Hepatocyte (in vitro differentiated cells): Measurements from ENCODE around the gene QRICH1. TPM values are rescaled to one million over a fixed set of nuclear protein-coding genes. Genes with fewer than 3 reads are reported as not detected.

Experiments used
- DNase-seq: peaks from one replicate; pipeline ENCODE4 v3.0.0-alpha.2; 2016; ENCODE audit warnings: low spot score
- H2AFZ ChIP-seq: fragments of 200-600 bp; sonication (generic); 2 replicates; pipeline ENCODE4 v1.6.0; 2016; ENCODE audit warnings: antibody characterized with exemption, mild to moderate bottlenecking
- H3K27ac ChIP-seq: fragments of 200-600 bp; sonication (generic); 2 replicates; pipeline ENCODE4 v1.5.1; 2016; ENCODE audit warnings: mild to moderate bottlenecking
- H3K27me3 ChIP-seq: fragments of 200-600 bp; sonication (generic); 2 replicates; pipeline ENCODE4 v1.6.1; 2016
- H3K36me3 ChIP-seq: fragments of 200-600 bp; sonication (generic); replicated peaks from 2 replicates; pipeline ENCODE4 v1.5.1; 2016; ENCODE audit warnings: low read depth; ENCODE audit not compliant: insufficient read depth
- H3K4me1 ChIP-seq: fragments of 200-600 bp; sonication (generic); 2 replicates; pipeline ENCODE4 v1.5.1; 2016; ENCODE audit warnings: mild to moderate bottlenecking, moderate library complexity; ENCODE audit not compliant: insufficient read depth
- H3K4me2 ChIP-seq: fragments of 200-600 bp; sonication (generic); 2 replicates; pipeline ENCODE4 v1.6.0; 2016
- H3K4me3 ChIP-seq: fragments of 200-600 bp; sonication (generic); 2 replicates; pipeline ENCODE4 v1.5.1; 2016; ENCODE audit warnings: mild to moderate bottlenecking
- H3K79me2 ChIP-seq: fragments of 200-600 bp; sonication (generic); 2 replicates; pipeline ENCODE4 v1.6.0; 2017; ENCODE audit warnings: mild to moderate bottlenecking
- H3K9me2 ChIP-seq: fragments of 200-600 bp; sonication (generic); replicated peaks from 2 replicates; pipeline ENCODE4 v1.6.0; 2017; ENCODE audit warnings: mild to moderate bottlenecking; ENCODE audit not compliant: insufficient read depth
- H3K9me3 ChIP-seq: fragments of 200-600 bp; sonication (generic); 2 replicates; pipeline ENCODE4 v1.5.1; 2016; ENCODE audit warnings: low read depth, mild to moderate bottlenecking
- H4K20me1 ChIP-seq: fragments of 200-600 bp; sonication (generic); 2 replicates; pipeline ENCODE4 v1.6.0; 2016; ENCODE audit warnings: mild to moderate bottlenecking; ENCODE audit not compliant: insufficient read depth, poor library complexity, severe bottlenecking
- EZH2 ChIP-seq: fragments of 200-600 bp; sonication (generic); IDR thresholded peaks from 2 replicates; pipeline ENCODE4 v1.6.1; 2016; ENCODE audit warnings: antibody characterized with exemption, mild to moderate bottlenecking, borderline replicate concordance
- EZH2phosphoT487 ChIP-seq: fragments of 200-600 bp; sonication (generic); IDR thresholded peaks from one replicate; pipeline ENCODE4 v1.6.1; 2018; ENCODE audit warnings: antibody characterized with exemption, mild to moderate bottlenecking, low read depth, moderate library complexity; ENCODE audit not compliant: unreplicated experiment, severe bottlenecking
- WGBS: methylation state at CpG from one replicate; pipeline ENCODE4 v1.1.6; 2016; ENCODE audit warnings: low lambda C conversion rate; ENCODE audit errors: missing lambda C conversion rate; 5-methylcytosine and 5-hydroxymethylcytosine counted together
- polyA plus RNA-seq: library from polyadenylated mRNA; unstranded; fragments of >200 nt; fragmentation: Nextera tagmentation; extraction: Ambion mirVana; gene quantifications from 2 replicates; pipeline ENCODE4 v1.2.1, GENCODE V29; 2016
- total RNA-seq: library from RNA; depleted of rRNA; stranded (reverse); fragments of >200 nt; gene quantifications from 2 replicates; pipeline ENCODE4 v1.2.3, GENCODE V29; 2014
- TF ChIP-seq, protein P1 (sequence below): fragments of 200-600 bp; sonication (generic); IDR thresholded peaks from 2 replicates; pipeline ENCODE4 v1.5.1; 2016; ENCODE audit warnings: antibody characterized with exemption, mild to moderate bottlenecking; ENCODE audit not compliant: poor library complexity

Gene QRICH1
- total and polyA plus RNA-seq, 2 experiments from 2014 or later = 42.6 to 79.9 TPM

DNA sequence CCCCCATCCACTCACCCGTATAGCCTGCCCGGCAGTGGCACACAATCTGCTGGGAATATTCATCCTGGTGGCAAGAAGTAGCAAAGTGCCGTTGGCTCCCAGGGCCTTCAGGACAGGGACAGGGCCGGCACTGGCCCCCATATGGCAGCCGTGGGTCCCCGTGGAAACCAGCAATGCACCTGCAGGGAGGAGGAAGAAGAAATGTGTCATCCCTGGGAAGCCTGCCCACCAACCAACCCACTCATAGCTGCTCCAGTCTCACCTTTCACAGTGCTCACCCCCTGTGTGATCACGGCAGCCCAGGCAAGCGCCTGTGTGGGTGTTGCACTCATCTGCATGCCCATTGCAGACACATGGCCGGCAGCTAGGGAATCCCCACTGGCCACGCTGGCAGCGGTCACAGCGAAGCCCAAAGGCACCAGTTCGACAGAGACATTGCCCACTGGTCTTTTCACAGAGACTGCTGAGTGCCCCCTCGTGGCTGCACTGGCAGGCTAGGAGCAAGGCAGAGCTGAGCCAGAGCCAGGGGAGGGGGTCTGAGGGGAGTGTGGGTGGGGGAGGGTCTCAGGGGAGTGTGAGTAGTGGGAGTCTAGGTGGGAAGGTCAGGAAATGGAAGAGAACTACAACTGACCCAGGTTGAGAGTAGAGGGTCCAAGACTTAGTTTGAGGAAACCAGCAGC, 31.3 kb upstream of the QRICH1 start:
- WGBS = 92% methylated on average over 14 of the region's 14 CpGs
- Histone ChIP-seq H3K27ac (no peak overlapping the region), H3K9me3 (no peaks in the 10 kb centered on the region), H3K9me2 (no peaks in the 10 kb centered on the region), H3K4me3 (no peak overlapping the region), H2AFZ (no peak overlapping the region), H3K4me1 (no peaks in the 10 kb centered on the region), H4K20me1 (no peaks in the 10 kb centered on the region), H3K36me3 (no peaks in the 10 kb centered on the region), H3K27me3 (no peaks in the 10 kb centered on the region), H3K4me2 (no peak overlapping the region), H3K79me2 (peaks cover 2% of the 10 kb centered on the region)
- TF ChIP-seq, protein P1, sequence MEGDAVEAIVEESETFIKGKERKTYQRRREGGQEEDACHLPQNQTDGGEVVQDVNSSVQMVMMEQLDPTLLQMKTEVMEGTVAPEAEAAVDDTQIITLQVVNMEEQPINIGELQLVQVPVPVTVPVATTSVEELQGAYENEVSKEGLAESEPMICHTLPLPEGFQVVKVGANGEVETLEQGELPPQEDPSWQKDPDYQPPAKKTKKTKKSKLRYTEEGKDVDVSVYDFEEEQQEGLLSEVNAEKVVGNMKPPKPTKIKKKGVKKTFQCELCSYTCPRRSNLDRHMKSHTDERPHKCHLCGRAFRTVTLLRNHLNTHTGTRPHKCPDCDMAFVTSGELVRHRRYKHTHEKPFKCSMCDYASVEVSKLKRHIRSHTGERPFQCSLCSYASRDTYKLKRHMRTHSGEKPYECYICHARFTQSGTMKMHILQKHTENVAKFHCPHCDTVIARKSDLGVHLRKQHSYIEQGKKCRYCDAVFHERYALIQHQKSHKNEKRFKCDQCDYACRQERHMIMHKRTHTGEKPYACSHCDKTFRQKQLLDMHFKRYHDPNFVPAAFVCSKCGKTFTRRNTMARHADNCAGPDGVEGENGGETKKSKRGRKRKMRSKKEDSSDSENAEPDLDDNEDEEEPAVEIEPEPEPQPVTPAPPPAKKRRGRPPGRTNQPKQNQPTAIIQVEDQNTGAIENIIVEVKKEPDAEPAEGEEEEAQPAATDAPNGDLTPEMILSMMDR = no peak
- TF ChIP-seq EZH2phosphoT487 = no peak
- no peak for TF ChIP-seq EZH2
- no peak for DNase-seq

DNA sequence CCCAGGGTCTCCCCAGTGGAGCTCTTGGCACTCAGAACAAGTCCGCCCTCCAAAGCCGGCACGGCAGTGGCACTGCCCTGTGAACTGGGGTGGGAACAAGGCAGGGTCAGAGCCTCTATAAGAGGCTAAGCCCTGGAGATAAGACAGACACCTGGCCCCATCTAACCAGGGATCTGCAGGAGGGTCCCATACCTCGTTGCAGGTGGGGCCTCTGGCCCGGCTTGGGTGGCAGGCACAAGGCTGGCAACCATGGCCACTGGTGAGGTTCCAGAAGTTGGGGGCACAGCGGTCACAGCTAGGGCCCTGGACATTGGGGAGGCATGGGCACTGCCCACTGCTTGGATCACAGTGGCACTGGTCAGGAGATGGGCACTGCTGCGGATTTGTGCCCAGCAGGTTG, 30.3 kb upstream of the QRICH1 start:
- WGBS = 98% methylated on average over 7 of the region's 7 CpGs
- Histone ChIP-seq H2AFZ (no peak overlapping the region), H3K9me2 (no peaks in the 10 kb centered on the region), H3K27ac (no peak overlapping the region), H3K27me3 (no peaks in the 10 kb centered on the region), H3K36me3 (no peaks in the 10 kb centered on the region), H4K20me1 (no peaks in the 10 kb centered on the region), H3K4me1 (peaks cover 8% of the 10 kb centered on the region), H3K4me3 (no peak overlapping the region), H3K9me3 (no peaks in the 10 kb centered on the region), H3K4me2 (no peak overlapping the region), H3K79me2 (peaks cover 10% of the 10 kb centered on the region)
- no peak for DNase-seq
- TF ChIP-seq, protein P1 = no peak
- TF ChIP-seq EZH2phosphoT487 = no peak

DNA sequence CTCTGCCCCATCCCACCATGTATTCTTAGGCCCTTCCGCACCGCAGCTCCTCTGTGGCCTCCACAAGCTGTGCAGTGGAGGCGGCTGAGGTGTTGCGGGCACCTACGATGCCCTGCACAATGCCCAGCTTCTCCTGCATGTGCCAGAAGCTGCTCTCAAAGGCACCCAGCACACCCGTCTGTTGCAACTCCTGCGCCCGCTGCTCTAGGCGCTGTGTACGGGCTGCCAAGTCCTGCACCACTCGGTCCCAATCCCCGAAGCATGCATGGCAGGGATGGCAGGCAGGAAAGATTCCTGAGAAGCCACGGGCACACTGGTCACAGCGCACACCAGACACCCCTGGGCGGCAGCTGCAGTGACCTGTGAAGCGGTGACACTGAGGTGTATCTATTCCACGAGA, 29.8 kb upstream of the QRICH1 start:
- Histone ChIP-seq H3K79me2 (peaks cover 15% of the 10 kb centered on the region), H3K4me3 (no peak overlapping the region), H3K9me3 (no peaks in the 10 kb centered on the region), H3K36me3 (no peaks in the 10 kb centered on the region), H4K20me1 (no peaks in the 10 kb centered on the region), H3K9me2 (no peaks in the 10 kb centered on the region), H3K27me3 (no peaks in the 10 kb centered on the region), H3K27ac (no peak overlapping the region), H2AFZ (no peak overlapping the region), H3K4me1 (peaks cover 9% of the 10 kb centered on the region), H3K4me2 (no peak overlapping the region)
- TF ChIP-seq EZH2 (no peak), EZH2phosphoT487 (no peak)
- TF ChIP-seq, protein P1 = no peak
- 98% methylated on average over 17 of the region's 17 CpGs for WGBS
- DNase-seq = no peak
